RPMI7951 (cell line): Measurements from ENCODE around the gene CPNE9. TPM values are rescaled to one million over a fixed set of nuclear protein-coding genes. Genes with fewer than 3 reads are reported as not detected.

Source experiments
- DNase-seq: peaks from one replicate; pipeline ENCODE4 v3.0.0-alpha.2; 2012; ENCODE audit warnings: low read depth
- total RNA-seq: library from RNA; depleted of rRNA; stranded (reverse); fragments of >200 nt; shearing (Covaris generic); gene quantifications from 2 replicates; pipeline ENCODE4 v1.2.3, GENCODE V29; 2014; rRNA removed

Gene CPNE9
- total RNA-seq, 1 experiment from 2014 or later: not detected

DNA sequence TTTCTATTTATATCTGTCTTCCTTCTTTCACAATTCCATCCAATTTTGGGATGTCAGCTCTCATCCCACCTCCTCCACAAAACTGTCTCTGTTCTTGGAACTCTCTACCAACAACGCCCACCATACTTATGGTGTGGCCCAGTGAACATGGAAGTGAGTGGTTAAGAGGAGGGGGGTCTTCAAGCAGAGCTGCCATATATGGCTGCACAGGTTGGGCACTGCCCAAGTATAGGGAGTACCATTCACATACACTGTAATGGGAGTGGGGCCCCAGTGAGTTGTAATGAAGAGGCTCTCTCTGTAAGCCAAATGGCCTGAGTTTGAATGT, 74.0 kb downstream of the CPNE9 start:
- DNase-seq: no peak

DNA sequence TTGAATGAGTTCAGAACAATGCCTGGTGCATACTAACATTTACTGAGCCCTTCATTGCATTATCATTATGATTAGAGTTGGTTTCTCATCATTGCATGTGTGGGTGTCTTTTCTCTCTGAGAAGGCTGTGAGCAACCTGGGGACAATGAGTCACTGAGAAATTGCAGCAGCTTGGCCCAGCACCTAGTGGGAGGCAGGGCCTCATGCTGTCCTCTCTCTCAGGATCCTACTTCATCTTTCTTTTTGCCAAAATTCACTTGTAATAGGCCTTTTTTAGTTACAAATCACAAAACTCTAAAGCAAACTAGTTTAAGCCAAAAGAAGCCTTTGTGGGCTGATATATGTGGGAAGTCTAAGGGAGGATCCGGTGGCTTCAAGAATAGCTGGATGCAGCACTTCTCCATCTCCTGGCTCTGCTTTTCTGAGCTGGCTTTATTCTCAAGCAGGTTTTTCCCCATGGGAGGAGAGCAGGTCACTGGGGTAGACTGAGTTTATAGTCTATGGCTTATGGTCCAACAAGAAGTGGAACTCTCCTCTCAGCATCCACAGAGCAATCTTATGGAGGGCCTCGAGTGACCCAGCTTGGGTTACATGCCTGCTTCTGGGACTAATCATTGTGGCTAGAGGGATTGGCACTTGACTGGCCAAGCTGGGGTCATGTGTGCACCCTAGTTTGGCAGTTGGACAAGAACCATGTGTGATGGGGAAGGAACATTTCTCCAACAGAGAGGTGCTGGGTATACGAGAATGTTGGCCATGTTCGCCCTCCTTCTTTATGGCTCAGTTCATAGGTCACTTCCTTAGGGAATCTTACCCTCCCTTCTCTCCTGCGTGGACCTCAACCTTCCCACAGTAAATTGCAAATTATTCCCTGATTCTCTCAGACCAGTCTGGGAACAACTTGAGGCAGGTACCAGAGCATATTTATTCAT, 74.8 kb downstream of the CPNE9 start:
- peak; percentile 35 for DNase-seq

DNA sequence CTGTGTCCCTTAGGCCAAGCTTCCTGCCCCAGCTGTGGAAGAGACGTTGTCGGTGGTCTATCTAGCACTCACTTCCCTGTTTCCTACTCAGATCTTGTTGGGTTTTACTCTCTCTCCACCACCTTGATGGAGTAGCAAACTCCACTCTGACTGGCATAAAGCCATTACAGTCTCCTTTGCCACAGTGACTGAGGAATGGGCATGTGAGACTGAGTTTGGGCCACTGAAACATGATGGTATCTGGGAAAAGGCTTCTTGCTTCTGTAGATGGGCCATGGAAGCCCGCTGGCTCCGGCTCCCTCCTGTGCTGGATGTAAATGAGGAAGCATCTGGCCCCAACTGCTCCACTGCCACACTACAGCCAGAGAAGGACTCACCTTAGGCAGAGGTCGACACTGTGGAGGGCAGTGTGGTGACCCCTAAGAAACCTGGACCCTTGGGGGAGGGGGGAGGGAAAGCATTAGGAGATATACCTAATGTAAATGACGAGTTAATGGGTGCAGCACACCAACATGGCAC, 75.5 kb downstream of the CPNE9 start:
- no peak for DNase-seq

Other genes starting within 250 kb of the CPNE9 start
- not detected in 2 replicates for gene LHFPL4, start 150.0 kb upstream of the CPNE9 start, total RNA-seq
- gene MTMR14, start 54.3 kb upstream of the CPNE9 start, total RNA-seq: 34.9 and 38.7 TPM in 2 replicates
- gene BRPF1, start 27.9 kb downstream of the CPNE9 start, total RNA-seq: 14.2 and 15.2 TPM in 2 replicates
- 31.2 and 34.4 TPM in 2 replicates for gene OGG1, start 46.1 kb downstream of the CPNE9 start, total RNA-seq
- 40.4 and 46.9 TPM in 2 replicates for gene CAMK1, start 66.1 kb downstream of the CPNE9 start, total RNA-seq
- 99.1 and 107 TPM in 2 replicates for gene TADA3, start 88.6 kb downstream of the CPNE9 start, total RNA-seq
- 254 and 426 TPM in 2 replicates for gene ARPC4, start 89.2 kb downstream of the CPNE9 start, total RNA-seq
- gene TTLL3, start 106.4 kb downstream of the CPNE9 start, total RNA-seq: 4.7 and 7.4 TPM in 2 replicates
- gene RPUSD3, start 140.2 kb downstream of the CPNE9 start, total RNA-seq: 47.5 and 49.5 TPM in 2 replicates
- not detected in 2 replicates for gene CIDEC, start 176.4 kb downstream of the CPNE9 start, total RNA-seq
- gene JAGN1, start 186.8 kb downstream of the CPNE9 start, total RNA-seq: 34.7 and 36.8 TPM in 2 replicates
- gene IL17RE, start 199.0 kb downstream of the CPNE9 start, total RNA-seq: not detected in 2 replicates
- gene IL17RC, start 213.3 kb downstream of the CPNE9 start, total RNA-seq: 23.2 and 25.8 TPM in 2 replicates
- 32.1 and 38.9 TPM in 2 replicates for gene CRELD1, start 230.0 kb downstream of the CPNE9 start, total RNA-seq
- gene PRRT3, start 248.6 kb downstream of the CPNE9 start, total RNA-seq: 0.98 and 1.2 TPM in 2 replicates